Stromal cell of bone marrow (primary cell): ENCODE measurements around the gene ARID3B.
A peak's percentile ranks its signal among the peaks of the same experiment; 100 is the strongest.
"Not testable (repeated sequence)": the region's sequence is repeated elsewhere in the genome, so short reads cannot be mapped to it uniquely, and the experiment has no call there.

Experiments used
- DNase-seq: peaks from one replicate; pipeline ENCODE4 v3.0.0-alpha.2; 2012; ENCODE audit warnings: low read depth

The ARID3B gene

DNA sequence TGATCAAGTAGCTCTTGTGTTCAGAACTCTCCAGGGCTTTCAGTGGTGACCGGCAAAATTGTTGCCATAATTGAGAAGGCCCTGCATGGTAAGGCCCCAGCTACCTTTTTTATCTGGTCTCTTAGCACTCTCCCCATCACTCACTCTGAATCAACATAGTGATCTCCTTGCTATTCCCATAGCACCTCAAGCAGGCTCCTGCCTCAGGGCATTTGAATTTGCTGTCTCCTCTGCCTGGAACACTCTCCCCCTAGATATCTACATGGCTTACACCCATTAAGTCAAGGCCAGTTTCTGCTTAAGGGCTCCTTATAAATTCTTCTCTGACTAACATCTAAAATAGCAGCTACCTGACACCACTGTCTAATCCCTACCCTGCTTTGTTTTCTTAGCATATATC, 3.3 kb upstream of the ARID3B start:
- DNase-seq: no peak

DNA sequence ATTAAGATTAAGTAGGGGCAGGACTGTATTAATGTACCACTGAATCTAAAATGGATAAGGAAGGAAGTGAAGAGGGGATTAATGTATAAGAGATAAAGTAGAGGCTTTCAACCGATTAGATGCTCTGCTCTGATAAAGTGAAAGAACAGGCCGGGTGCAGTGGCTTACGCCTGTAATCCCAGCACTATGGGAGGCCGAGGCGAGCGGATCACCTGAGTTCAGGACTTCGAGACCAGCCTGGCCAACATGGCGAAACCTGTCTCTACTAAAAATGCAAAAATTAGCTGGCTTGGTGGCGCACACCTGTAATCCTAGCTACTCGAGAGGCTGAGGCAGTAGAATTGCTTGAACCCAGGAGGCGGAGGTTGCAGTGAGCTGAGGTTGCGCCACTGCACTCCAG, 1.5 kb upstream of the ARID3B start:
- DNase-seq: not testable (repeated sequence)

DNA sequence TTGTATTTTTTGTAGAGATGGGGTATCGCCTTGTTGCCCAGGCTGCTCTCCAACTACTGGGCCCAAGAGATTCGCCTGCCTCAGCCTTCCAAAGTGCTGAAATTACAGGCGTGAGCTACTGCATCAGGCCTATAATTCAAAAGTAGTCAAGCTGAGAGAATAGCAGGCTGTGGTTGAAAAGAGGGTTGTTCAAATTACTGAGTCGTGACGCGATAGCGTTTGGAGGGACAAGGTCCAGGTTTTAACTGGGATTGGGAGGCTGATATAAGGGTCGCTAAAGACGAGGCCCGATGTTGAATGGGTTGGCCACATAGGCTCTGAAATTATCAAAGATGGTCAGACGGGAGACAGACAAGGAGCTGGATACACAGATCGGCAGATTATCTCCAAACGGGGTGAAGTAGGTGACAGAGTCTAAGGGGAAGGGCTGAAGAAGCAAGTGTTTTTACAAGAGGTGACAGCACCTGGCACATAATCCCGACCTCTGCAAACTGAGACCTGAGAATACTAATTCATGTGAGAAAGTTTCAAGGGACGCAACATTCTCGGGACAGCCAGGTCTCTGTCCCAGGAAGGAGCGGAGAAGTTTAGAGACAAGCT, 759 bp upstream of the ARID3B start:
- no peak for DNase-seq

DNA sequence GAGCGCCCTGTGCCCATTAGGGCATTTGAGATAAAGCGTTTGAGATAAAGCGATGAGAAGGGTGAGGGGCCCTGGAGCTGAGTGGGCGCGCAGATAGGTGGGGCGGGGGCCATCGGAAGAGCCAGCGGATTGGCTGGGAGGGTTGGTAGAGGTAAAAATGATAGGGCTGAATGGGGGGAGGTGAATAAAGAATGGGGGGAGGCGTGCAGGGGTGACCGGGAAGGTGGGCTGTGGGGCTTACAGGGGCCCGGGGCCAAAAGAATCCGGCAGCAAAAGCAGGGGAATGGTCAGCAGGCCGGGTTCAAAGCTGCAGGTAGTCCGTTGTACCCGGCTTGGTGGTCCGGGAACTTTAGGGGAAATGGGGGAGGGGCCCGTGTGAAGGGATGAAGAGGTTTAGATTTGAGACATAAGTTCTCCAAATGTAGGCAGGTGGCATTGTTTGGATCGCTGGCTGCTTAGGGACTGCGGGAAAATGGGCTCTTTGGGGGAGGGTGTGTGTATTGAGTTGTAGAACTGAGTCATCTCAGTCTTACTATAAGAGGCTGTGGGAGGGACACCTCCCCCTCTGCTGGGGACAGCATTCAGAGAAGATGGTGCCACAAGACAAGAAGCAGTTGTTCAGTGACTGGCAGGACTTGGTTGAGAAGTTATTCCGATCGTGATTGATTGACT, 610 bp downstream of the ARID3B start:
- no peak for DNase-seq

DNA sequence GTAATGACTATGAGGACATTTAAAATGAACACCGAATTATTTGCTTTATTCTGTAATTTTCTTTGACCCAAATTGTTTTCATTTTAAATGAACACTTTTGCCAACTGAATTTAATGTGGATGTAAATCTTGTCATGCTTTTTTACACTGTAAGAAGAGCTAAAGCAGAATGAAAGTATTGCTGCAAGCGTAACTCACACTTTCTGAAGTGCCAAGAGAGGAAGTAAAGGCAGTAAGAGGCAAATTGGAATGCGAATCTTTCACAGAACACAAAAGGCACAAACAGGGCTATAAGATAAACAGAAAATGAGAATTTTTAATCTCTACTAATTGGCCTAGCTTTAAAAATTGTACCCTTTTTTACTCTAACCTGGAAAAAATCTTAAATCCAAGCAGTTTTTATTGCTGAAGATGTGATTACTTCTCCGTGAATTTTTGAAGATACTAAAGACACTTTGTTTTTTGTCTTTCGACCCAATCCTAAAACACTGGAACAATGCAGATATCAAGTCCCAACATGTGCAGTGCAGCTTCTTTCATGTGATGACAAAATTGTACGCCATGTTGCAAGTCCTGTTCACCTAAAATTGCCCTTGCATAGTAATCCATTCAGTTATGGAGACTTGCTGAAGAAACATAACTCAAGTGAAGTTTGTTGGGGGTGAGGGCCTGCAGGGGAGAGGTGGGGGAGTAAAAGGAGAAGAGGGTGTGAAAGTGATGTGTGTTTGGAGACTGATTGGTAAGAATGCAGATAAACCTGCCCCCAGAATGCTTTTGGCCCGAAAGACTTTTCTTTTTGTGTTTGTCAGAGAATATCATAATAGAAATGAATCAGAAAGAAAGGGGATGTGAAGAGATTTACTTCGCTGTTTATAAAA, 1.4 kb downstream of the ARID3B start:
- DNase-seq: no peak

DNA sequence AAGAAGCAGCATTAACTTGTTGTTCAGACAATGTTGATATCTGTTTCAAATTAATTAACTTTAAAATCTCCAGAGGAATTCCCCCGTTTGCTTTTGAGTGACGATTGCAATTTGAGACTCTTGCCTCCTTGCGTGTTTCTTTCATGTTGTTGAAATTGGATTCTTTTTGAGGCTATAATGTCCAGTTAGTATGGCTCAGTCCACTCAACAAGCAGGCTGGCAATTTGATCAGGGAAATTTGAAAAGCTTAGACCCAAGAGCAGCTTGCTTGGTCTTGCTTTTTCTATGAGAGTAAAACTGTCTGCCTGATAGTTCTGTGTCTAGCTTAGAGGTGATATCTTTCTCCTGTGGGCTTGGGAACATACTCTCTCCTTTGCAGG, 2.0 kb downstream of the ARID3B start:
- no peak for DNase-seq

DNA sequence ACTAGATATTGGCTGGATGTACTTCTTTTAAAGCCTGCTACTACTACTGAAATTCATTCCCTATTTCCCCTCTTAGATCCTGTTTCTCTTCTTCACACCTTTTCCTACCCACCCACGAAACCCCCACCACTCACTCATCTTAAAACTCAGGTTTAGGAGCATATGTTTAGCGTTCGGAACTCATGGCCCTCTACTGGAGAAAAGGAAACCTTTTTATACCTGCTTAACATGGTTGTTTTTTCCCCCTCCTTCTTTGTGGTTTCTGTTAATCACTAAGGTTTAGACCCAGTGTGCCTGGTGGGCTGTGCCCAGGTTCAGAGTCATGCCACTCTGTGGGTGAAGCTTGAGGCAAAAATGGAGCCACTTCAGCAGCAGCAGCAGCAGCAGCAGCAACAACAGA, 2.6 kb downstream of the ARID3B start:
- no peak for DNase-seq

DNA sequence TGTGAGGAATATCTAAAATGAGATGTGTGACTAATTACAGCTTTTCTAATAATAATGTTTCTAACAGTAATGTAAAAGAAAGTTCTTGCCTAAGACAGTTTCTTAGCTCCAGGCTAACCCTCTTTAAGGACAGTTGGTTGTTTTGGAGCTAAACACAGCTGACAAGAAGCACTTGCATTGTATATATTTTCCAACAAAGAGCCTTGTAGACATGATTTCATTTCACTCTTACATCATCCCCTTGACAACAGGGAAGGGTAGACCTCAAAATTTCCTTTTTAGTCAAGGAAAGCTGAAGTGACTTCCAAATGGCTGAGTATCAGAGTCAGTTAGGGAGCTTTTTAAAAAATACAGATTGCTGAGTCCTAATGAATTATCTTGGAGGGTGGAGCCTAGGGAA, 4.1 kb downstream of the ARID3B start:
- DNase-seq: no peak

DNA sequence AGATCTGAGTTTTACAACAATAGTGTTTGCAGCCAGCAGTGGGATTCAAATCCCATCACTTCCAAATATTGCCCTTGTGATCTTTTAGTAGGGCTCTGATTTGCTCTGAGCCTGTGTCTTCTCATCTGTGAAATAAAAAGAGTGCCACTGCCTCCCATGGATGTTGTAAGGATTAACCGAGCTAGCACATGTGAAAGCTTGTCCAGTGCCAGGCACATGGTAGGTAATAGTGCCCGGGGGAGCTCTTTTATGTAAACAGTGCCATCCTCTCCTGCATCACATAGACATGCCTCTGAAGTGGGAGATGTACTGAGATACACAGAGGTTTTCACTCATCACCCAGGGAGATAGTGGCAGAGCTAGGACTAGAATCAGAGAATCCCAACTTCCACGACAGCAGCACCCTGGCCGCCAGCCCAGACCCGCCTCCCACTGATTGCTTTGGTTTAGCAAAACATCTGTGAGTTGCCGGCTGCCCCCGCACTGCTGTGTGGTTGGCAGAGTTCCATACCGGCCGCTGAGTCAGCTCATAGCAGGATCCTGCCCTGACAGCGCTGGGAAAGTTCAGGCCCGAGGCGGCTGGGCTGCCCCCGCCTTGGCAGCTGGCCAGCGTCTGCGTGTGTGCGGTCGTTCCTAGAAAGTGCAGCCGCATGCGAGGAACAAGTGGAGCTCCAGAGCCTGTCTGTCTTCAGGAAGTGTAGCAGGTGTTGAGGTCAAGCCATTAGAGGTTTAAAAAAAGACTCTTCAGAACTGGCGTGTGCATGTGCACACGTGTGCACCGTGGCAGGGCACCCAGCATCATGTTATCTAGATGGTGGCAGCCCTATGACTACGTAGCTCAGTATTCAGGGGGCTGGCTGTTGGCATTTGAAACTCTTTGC, 5.0 kb downstream of the ARID3B start:
- DNase-seq: peak; percentile 97

DNA sequence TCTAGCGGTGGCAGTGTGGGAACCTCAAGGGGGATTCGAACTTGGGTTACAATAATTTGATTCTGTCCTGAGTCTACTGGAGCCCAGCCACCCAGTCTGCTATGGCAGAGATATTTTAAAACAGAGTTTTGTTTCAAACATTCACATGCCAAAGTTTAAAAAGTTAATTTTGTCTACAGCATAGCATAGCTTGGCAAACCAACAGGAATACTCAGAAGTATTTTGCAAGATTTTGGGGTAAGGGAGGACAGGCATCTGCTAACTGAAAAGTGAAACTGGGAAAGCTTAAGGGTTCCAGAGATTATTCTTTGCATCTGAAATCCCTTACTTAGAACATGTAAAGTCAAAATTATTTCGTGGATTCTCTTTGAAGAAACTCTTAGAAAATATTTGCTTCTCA, 6.6 kb downstream of the ARID3B start:
- no peak for DNase-seq

DNA sequence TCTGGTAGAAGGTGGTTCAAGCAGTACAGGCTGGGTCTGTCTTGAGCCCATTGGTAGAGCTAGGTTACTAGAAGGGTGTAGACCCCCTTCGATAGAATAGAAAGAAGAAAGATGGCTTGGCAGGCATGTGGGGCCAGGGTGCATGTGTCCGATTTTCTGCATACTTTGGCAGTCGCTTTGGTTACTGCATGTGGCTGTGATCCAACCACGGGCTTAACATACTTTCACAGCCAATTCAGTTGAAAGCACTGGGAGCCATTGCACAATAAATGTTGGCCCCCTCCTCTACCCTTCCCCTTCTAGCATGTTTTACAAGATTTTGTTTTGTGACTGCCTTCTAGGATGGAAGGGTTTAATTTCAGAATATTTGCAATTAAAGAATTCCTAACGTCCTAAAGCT, 7.2 kb downstream of the ARID3B start:
- DNase-seq: no peak

DNA sequence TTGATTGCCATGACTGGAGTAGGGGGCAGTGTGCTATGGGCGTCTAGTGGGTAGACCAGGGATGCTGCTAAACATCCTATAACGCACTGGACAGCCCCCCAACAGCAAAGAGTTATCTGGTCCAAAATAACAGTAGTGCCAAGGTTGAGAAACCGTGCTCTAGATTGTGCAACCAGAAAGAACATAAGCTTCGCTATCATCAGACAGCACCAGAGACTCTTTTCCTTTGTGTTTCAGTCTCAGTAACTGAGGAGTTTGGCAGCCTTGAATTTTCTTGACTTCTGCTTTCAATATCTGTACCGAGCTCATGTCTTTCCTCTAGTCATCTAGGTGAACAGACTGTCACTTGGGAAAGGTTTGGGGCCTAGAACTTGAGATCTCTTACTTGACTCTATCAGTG, 8.8 kb downstream of the ARID3B start:
- no peak for DNase-seq

DNA sequence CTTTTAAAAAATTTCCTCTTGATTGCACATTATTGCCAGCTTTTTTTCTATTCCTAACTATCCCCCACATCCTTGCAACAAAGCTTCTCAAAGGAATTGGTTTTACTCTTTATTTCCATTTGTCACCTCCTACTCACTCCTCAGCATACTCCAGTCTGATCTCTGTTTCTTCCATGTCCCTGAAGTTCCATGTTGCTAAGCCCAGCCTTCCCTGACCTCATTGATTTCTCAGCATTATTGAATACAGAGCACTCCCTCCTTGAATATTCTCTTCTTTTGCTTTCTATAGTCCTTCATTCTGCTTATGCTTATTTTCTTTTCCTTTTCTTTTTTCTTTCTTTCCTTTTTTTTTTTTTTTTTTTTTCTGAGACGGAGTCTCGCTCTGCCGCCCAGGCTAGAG, 10.7 kb downstream of the ARID3B start:
- no peak for DNase-seq

DNA sequence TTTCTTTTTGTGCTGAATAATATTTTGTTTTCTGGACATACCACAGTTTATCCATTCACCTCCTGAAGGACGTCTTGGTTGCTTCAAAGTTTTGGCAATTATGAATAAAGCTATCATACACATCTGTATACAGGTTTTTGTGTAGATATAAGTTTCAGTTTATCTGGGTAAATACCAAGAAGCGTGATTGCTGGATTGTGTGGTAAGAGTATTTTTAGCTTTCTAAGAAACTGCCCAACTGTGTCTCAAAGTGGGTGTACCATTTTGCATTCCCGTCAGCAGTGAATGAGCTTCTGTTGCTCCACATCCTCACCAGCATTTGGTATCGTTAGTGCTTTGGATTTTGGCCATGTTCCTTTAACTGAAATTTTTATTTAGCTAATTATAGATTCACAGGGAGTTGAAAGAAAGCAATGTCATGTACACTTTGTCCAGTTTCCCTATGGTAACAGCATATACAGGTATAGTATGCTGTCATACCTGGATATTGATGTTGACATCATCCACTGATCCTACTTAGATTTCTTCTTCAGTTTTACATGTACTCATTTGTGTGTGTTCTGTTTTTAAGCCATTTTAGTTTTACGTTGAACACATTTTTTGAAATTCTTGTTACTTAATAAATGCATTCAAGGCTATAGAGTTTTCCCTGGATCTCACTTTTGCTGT, 11.9 kb downstream of the ARID3B start:
- DNase-seq: no peak

DNA sequence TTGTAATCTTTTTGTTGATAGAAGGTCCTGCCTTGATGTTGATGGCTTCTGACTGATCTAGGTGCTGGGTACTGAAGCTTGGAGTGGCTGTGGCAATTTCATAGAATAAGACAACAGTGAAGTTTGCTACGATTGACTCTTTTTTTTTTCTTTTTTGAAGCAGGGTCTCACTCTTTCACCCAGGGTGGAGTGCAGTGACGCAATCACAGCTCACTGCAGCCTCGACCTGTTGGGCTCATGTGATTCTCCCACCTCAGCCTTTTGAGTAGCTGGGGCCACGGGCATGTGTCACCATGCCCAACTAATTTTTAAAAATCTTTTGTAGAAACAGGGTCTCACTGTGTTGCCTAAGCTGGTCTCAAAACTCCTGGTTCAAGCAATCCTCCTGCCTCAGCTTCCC, 14.2 kb downstream of the ARID3B start:
- DNase-seq: no peak

DNA sequence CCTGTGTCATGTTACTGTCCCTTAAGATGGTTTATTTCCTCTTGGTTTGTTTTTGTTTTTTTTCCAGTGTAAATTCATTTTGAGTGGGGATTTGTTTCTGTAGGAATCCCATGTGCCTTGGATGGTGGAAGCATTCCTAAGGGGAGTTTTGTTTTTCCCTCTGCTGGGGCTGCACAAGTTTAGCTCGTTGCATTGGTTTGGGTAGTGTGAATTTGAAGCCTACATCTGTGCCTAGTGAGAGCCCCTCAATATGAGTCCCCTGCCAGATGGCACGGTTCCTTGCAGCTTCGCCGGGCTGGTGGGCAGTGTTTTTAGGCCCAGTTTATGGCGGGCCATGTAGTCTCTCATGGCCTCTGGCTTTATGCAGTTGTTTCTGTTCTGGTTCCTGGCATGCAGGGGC, 17.7 kb downstream of the ARID3B start:
- DNase-seq: no peak

DNA sequence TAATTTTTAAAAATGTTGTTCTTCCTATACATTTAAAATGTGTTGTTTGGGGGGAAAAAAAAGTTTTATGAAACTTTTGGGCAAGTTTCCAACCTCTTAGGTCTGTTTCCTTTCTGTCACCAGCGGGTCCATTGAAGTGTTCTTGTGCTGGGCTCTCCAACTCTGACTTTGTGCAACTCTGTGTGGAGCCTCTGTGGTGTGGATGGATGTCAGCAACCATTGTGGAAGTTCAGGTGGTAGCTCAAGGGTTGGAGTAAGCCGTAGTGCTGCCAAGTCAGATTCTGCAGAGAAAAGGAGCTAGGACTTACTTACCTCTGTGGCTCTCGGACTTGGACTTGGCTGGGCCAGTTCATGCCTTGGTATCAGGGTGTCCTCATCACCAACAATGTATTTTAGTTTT, 22.4 kb downstream of the ARID3B start:
- no peak for DNase-seq

DNA sequence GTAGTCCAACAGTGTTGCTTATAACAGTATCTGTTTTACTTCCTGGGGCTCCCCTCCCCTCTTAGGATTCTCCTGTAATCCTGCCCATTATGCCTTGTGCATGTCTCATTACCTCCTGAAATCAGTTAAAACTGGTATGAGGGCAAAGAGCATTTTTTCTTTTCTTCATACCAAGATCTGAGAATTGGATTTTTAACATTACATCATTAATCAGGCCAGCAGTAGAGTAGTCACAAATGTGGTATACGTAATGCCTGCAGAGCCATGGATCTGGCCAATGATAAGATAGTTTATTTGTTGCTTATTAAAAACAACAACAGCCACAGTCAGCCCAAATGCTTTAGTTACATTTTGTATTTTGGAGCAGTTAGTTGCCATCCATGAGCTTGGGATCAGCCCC, 23.2 kb downstream of the ARID3B start:
- no peak for DNase-seq

DNA sequence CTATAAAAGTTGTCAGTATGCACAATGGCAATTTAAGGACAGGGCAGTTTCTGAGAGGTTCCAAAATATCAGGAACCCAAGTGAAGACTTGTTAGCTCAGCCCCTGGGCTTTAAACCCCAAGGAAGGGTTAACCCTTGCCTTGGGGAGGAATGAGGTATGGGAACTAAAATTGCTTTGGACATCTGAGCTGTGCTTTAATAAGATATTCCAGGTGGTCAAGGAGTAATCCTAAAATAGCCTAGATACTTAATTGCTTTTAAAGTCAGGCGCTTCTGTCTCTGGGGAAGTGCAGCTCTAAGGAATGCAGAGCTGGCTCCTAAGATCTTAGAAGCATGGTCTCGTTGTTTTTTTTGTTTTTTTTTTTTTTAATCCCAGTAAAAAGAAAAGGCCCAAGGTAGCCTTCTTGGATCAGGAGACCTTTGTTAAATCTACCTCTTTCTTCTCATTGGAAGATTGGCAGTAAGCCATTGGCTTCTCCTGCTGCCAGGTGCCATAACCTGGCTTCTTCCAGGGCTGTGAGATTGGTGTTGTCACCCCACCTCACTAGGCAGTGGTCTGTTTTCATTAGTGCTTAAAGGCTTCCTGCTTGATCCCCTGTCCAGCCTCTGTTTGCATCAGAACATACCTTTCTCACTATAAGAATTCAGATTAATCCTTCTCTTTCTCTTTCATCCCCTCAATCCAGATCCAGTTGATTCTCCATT, 24.5 kb downstream of the ARID3B start:
- no peak for DNase-seq

DNA sequence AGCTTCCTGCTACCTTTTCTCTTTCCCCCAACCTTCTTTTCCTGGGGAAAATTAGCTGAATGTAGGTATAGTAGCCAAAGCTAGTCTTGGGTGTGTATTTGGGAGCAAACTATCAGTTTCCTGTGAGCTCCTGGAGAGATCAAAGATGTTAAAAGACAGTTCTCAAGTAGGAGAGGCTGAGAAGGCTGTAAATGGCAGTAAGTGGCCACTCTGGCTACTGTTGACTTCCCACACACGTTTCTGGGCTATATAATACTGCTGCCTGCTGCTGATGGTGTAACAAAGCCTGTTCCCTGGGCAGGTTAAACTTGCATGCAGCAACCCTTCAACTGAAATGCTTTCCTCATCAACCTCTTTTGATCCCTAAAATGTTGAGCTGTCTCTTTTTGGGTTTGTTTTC, 27.6 kb downstream of the ARID3B start:
- no peak for DNase-seq

DNA sequence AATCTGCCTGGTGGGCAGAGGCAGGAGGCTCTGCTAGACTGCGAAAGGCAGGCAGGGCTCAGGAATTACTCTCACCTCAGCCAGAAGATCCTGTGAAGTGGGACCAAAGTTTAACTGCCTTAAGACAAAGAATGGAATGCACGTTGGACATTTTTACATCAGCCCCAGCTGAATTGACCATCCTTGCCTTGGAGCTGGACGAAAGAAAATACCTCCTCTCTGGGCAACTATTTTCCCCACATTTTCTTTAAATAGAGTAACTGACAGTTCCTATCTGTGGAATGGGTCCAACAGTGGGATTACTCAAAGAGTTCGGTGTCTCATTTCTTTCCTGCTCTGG, 28.7 kb downstream of the ARID3B start:
- no peak for DNase-seq
